H9 (cell line): ENCODE measurements around the gene SLC7A6. TPM values are rescaled to one million over a fixed set of nuclear protein-coding genes. Genes with fewer than 3 reads are reported as not detected.

Experiments
- DNase-seq: peaks from one replicate; pipeline ENCODE4 v3.0.0-alpha.2; 2017
- H2AFZ ChIP-seq: one replicate; pipeline ENCODE4 v1.6.1; 2013; ENCODE audit warnings: mild to moderate bottlenecking, low read length, control low read depth, moderate library complexity
- H2AK5ac ChIP-seq: 2 replicates; pipeline ENCODE4 v1.6.1; 2013; ENCODE audit warnings: low read length, control low read depth, mixed read lengths; ENCODE audit not compliant: insufficient read length
- H2BK120ac ChIP-seq: one replicate; pipeline ENCODE4 v1.6.1; 2013; ENCODE audit warnings: low read depth, mild to moderate bottlenecking, low read length, control low read depth, inconsistent platforms; ENCODE audit not compliant: poor library complexity, severe bottlenecking
- H2BK12ac ChIP-seq: 2 replicates; pipeline ENCODE4 v1.6.1; 2013; ENCODE audit warnings: low read length, control low read depth, mixed read lengths, low read depth; ENCODE audit not compliant: insufficient read length
- H2BK15ac ChIP-seq: 2 replicates; pipeline ENCODE4 v1.6.1; 2013; ENCODE audit warnings: low read depth, low read length, control low read depth
- H2BK20ac ChIP-seq: one replicate; pipeline ENCODE4 v1.6.1; 2013; ENCODE audit warnings: low read depth, mild to moderate bottlenecking, low read length, control low read depth, inconsistent platforms; ENCODE audit not compliant: poor library complexity, severe bottlenecking
- H2BK5ac ChIP-seq: 2 replicates; pipeline ENCODE4 v1.6.1; 2013; ENCODE audit warnings: low read length, control low read depth, mixed read lengths; ENCODE audit not compliant: insufficient read length
- H3K14ac ChIP-seq: 2 replicates; pipeline ENCODE4 v1.6.1; 2013; ENCODE audit warnings: low read length, control low read depth; ENCODE audit not compliant: insufficient read depth
- H3K18ac ChIP-seq: 2 replicates; pipeline ENCODE4 v1.6.1; 2013; ENCODE audit warnings: low read depth, mild to moderate bottlenecking, mixed read lengths, low read length, control low read depth; ENCODE audit not compliant: insufficient read length
- H3K23ac ChIP-seq: 2 replicates; pipeline ENCODE4 v1.6.1; 2013; ENCODE audit warnings: low read length, control low read depth, mixed read lengths, low read depth; ENCODE audit not compliant: insufficient read length
- H3K23me2 ChIP-seq: 2 replicates; pipeline ENCODE4 v1.6.1; 2013; ENCODE audit warnings: low read depth, mild to moderate bottlenecking, mixed read lengths, low read length, control low read depth; ENCODE audit not compliant: insufficient read length, poor library complexity, severe bottlenecking
- H3K27ac ChIP-seq: 2 replicates; pipeline ENCODE4 v1.5.1; 2013; ENCODE audit warnings: low read length, control low read depth, mixed read lengths, low read depth; ENCODE audit not compliant: insufficient read length
- H3K27me3 ChIP-seq: 2 replicates; pipeline ENCODE4 v1.6.1; 2013; ENCODE audit warnings: low read length, control low read depth, inconsistent platforms; ENCODE audit not compliant: insufficient read depth
- H3K4ac ChIP-seq: 2 replicates; pipeline ENCODE4 v1.6.1; 2013; ENCODE audit warnings: low read depth, mild to moderate bottlenecking, control low read depth, inconsistent platforms, low read length, moderate library complexity
- H3K4me1 ChIP-seq: 2 replicates; pipeline ENCODE4 v1.6.1; 2013; ENCODE audit warnings: low read length, control low read depth, inconsistent platforms; ENCODE audit not compliant: insufficient read depth
- H3K4me2 ChIP-seq: 2 replicates; pipeline ENCODE4 v1.6.1; 2013; ENCODE audit warnings: low read length, control low read depth, mixed read lengths; ENCODE audit not compliant: insufficient read length, insufficient read depth
- H3K56ac ChIP-seq: 2 replicates; pipeline ENCODE4 v1.6.1; 2013; ENCODE audit warnings: low read depth, mild to moderate bottlenecking, mixed read lengths, low read length, control low read depth; ENCODE audit not compliant: insufficient read length
- H3K79me1 ChIP-seq: 2 replicates; pipeline ENCODE4 v1.6.1; 2013; ENCODE audit warnings: low read depth, mild to moderate bottlenecking, moderate library complexity, low read length, control low read depth, inconsistent platforms; ENCODE audit not compliant: insufficient read depth, poor library complexity, severe bottlenecking
- H3K79me2 ChIP-seq: 2 replicates; pipeline ENCODE4 v1.6.1; 2013; ENCODE audit warnings: low read length, control low read depth, inconsistent platforms; ENCODE audit not compliant: insufficient read depth
- H3K9ac ChIP-seq: 2 replicates; pipeline ENCODE4 v1.6.1; 2013; ENCODE audit warnings: low read length, control low read depth, mixed read lengths; ENCODE audit not compliant: insufficient read length; ENCODE audit errors: extremely low read depth
- H3K9me3 ChIP-seq: one replicate; pipeline ENCODE4 v1.6.1; 2013; ENCODE audit warnings: low read depth, low read length, inconsistent platforms; ENCODE audit not compliant: control insufficient read depth
- H3T11ph ChIP-seq: one replicate; pipeline ENCODE4 v1.6.1; 2013; ENCODE audit warnings: mild to moderate bottlenecking, low read length, control low read depth, inconsistent platforms
- H4K20me1 ChIP-seq: one replicate; pipeline ENCODE4 v1.6.1; 2013; ENCODE audit not compliant: control insufficient read depth, insufficient read length, insufficient read depth
- H4K5ac ChIP-seq: 2 replicates; pipeline ENCODE4 v1.6.1; 2013; ENCODE audit warnings: low read depth, mild to moderate bottlenecking, mixed read lengths, low read length, control low read depth; ENCODE audit not compliant: insufficient read length
- H4K8ac ChIP-seq: replicated peaks from 2 replicates; pipeline ENCODE4 v1.6.1; 2013; ENCODE audit warnings: low read length, control low read depth, mixed read lengths, low read depth; ENCODE audit not compliant: insufficient read length
- H4K91ac ChIP-seq: 2 replicates; pipeline ENCODE4 v1.6.1; 2013; ENCODE audit warnings: low read depth, mild to moderate bottlenecking, moderate library complexity, mixed read lengths, low read length, control low read depth; ENCODE audit not compliant: insufficient read length
- H3K27ac Mint-ChIP-seq, 3 experiments: 2 replicates in 2 of 3; 3 replicates in 1 of 3; pipeline ENCODE4 v1.8.0; 2020 to 2021; ENCODE audit warnings: mixed read lengths in 3 of 3, mild to moderate bottlenecking in 1 of 3, moderate library complexity in 1 of 3
- H3K27me3 Mint-ChIP-seq: 2 replicates; pipeline ENCODE4 v1.8.0; 2021; ENCODE audit warnings: low read depth, mild to moderate bottlenecking, moderate library complexity, mixed read lengths
- H3K36me3 Mint-ChIP-seq, 3 experiments: 2 replicates in 2 of 3; 3 replicates in 1 of 3; pipeline ENCODE4 v1.8.0; 2020 to 2021; ENCODE audit warnings: low read depth in 3 of 3, mixed read lengths in 3 of 3; ENCODE audit not compliant: insufficient read depth in 1 of 3
- H3K4me1 Mint-ChIP-seq, 2 experiments: 2 replicates each; pipeline ENCODE4 v1.8.0; 2020; ENCODE audit warnings: mixed read lengths in 2 of 2
- H3K4me3 Mint-ChIP-seq, 2 experiments: 2 replicates in 1 of 2; 3 replicates in 1 of 2; pipeline ENCODE4 v1.8.0; 2020 to 2021; ENCODE audit warnings: mild to moderate bottlenecking in 2 of 2, mixed read lengths in 2 of 2, moderate library complexity in 1 of 2
- H3K9me3 Mint-ChIP-seq, 2 experiments: 2 replicates in 1 of 2; 3 replicates in 1 of 2; pipeline ENCODE4 v1.8.0; 2020; ENCODE audit warnings: mild to moderate bottlenecking in 2 of 2, mixed read lengths in 2 of 2, moderate library complexity in 1 of 2
- CTCF ChIP-seq: fragments of 200-600 bp; sonication (generic); conservative IDR thresholded peaks from 3 replicates; pipeline ENCODE4 v1.8.0; 2021; ENCODE audit warnings: antibody characterized with exemption, mild to moderate bottlenecking
- WGBS: extraction: QIAGEN DNeasy Blood & Tissue Kit; methylation state at CpG from one replicate; pipeline ENCODE4 v1.1.7; 2013; ENCODE audit warnings: missing lambda C conversion rate, low lambda C conversion rate, mixed read lengths; ENCODE audit not compliant: insufficient read length; ENCODE audit errors: extremely low coverage; 5-methylcytosine and 5-hydroxymethylcytosine counted together
- total RNA-seq: library from RNA; stranded (reverse); gene quantifications from 2 replicates; pipeline ENCODE4 v1.2.1, GENCODE V29; 2021

Gene SLC7A6
- total RNA-seq, 1 experiment from 2014 or later = 21.1 TPM

GRCh38 chr16:68298907-68299561, 34.7 kb downstream of the SLC7A6 start:
- Histone ChIP-seq H3K79me2 (no peaks in the 10 kb centered on the region), H4K8ac (no peak overlapping the region), H3T11ph (no peak overlapping the region), H2AK5ac (no peak overlapping the region), H3K9ac (no peak overlapping the region), H2BK15ac (no peak overlapping the region), H3K4me1 (no peaks in the 10 kb centered on the region), H3K18ac (no peak overlapping the region), H2BK120ac (no peak overlapping the region), H3K4ac (no peak overlapping the region), H3K27me3 (no peaks in the 10 kb centered on the region), H2AFZ (no peak overlapping the region), H2BK5ac (no peak overlapping the region), H4K91ac (no peak overlapping the region), H3K79me1 (no peaks in the 10 kb centered on the region), H4K20me1 (no peaks in the 10 kb centered on the region), H3K27ac (no peak overlapping the region), H2BK20ac (no peak overlapping the region), H2BK12ac (no peak overlapping the region), H3K23me2 (no peaks in the 10 kb centered on the region), H3K9me3 (no peaks in the 10 kb centered on the region), H4K5ac (no peak overlapping the region), H3K56ac (no peak overlapping the region), H3K14ac (no peak overlapping the region), H3K4me2 (no peak overlapping the region), H3K23ac (no peak overlapping the region)
- no peak for TF ChIP-seq CTCF
- Mint-ChIP-seq H3K9me3 (no peaks in the 10 kb centered on the region), H3K4me3 (no peak overlapping the region), H3K36me3 (peaks cover 29 to 91% (median 59%) of the 10 kb centered on the region in 3 experiments; a peak in 6 of 7 replicates), H3K27ac (no peak overlapping the region), H3K4me1 (0 out of 4 replicates have a peak, but pooled peaks cover 0 to 2% of the 10 kb centered on the region in 2 experiments), H3K27me3 (no peaks in the 10 kb centered on the region; the same call in 1 of the 2 replicates)
- no peak for DNase-seq
- no CpG with 5 or more reads among the region's 5 CpGs for WGBS
